Measurements from ENCODE around the gene FOXB2. TPM values are rescaled to one million over a fixed set of nuclear protein-coding genes. Genes with fewer than 3 reads are reported as not detected.

Gene FOXB2
- not detected for total RNA-seq

DNA sequence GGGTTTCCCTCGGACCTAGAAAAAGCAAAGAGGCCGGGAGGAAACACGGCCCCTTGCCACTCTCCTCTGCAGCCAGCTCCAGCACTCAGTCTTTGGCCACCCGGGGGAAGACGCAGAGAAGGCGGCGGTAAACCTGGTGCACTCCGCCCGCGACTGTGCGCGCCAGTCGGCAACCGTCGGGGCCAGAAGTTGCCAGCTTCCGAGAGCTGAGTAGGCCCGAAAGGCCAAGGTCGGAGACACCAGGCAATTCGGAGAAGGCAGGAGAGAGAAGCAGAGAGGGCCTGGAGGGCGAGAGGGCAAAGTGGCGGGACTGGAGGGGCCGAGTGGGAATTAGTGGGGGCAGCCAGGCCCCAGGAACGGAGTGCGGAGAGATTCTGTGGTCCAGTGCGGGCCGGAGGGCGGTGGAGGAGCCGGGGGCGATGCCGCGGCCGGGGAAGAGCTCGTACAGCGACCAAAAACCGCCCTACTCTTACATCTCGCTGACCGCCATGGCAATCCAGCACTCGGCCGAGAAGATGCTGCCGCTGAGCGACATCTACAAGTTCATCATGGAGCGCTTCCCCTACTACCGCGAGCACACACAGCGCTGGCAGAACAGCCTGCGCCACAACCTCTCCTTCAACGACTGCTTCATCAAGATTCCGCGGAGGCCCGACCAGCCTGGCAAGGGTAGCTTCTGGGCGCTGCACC is at the start of gene FOXB2:
Gene FOXB2, plus strand, starts transcription at position 420 of the 690 bp plus-strand sequence. Its CDS starts 0 bp downstream, at position 420.

Other genes starting within 250 kb of the FOXB2 start
- 95.8 TPM for gene PRUNE2, start 113.5 kb upstream of the FOXB2 start, total RNA-seq
- gene VPS13A, start 157.9 kb downstream of the FOXB2 start, total RNA-seq, result 62.5 TPM

Measured in camera-type eye (tissue), 1 donor.